ENCODE results near the gene CIITA.

GRCh38 chr16:10972819-10973464 is 95.9 kb downstream of the CIITA start:
- TF ChIP-seq, protein P1, sequence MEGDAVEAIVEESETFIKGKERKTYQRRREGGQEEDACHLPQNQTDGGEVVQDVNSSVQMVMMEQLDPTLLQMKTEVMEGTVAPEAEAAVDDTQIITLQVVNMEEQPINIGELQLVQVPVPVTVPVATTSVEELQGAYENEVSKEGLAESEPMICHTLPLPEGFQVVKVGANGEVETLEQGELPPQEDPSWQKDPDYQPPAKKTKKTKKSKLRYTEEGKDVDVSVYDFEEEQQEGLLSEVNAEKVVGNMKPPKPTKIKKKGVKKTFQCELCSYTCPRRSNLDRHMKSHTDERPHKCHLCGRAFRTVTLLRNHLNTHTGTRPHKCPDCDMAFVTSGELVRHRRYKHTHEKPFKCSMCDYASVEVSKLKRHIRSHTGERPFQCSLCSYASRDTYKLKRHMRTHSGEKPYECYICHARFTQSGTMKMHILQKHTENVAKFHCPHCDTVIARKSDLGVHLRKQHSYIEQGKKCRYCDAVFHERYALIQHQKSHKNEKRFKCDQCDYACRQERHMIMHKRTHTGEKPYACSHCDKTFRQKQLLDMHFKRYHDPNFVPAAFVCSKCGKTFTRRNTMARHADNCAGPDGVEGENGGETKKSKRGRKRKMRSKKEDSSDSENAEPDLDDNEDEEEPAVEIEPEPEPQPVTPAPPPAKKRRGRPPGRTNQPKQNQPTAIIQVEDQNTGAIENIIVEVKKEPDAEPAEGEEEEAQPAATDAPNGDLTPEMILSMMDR (IDR thresholded peaks at IDR 0.05), result no peak
- no peak for TF ChIP-seq ZFX (IDR thresholded peaks at IDR 0.05; ENCODE audit: borderline replicate concordance)
